ENCODE results near the gene ZNHIT2. TPM values are rescaled to one million over a fixed set of nuclear protein-coding genes. Genes with fewer than 3 reads are reported as not detected.

ZNHIT2 gene
- total and polyA plus RNA-seq, 2 experiments from 2014 or later, result 17.7 to 18.1 TPM

DNA sequence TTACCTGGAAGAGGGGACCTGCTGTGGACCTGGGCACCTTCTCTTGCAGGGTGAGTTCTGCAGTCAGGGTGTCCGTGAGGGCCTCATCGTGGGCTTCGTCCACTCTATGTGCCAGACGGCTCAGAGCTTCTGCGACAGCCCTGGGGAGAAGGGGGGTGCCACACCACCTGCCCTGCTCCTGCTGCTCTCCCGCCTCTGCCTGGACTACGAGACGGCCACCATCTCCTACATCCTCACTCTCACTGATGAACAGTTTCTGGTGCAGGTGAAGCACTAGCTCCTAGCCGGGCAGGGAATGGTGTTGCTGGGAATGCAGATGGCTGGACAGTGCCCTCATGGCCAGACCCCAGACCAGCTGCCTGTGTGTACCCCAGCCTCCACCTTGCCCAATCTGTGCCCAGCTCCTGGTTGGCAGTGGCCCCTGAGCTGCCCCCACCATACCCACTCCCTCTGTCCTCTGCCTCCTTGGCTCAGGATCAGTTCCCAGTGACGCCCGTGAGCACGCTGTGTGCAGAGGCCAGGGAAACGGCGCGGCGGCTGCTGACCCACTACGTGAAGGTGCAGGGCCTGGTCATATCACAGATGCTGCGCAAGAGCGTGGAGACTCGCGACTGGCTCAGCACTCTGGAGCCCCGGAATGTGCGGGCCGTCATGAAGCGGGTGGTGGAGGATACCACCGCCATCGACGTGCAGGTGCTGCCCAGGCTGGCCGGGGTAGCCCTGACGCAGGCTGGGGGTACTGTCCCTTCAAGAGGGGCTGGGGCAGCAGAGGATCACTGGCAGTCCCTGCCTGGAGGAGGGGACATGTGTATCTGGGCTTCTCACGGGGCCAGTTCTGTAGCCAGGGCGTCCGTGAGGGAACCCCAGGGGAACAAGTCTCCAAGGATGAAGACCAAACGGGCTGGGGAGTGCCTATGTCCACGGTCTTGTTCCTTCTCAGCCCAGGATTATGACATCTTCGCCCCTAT, 8.0 kb downstream of the ZNHIT2 start (continued):
- TF ChIP-seq, protein P1, sequence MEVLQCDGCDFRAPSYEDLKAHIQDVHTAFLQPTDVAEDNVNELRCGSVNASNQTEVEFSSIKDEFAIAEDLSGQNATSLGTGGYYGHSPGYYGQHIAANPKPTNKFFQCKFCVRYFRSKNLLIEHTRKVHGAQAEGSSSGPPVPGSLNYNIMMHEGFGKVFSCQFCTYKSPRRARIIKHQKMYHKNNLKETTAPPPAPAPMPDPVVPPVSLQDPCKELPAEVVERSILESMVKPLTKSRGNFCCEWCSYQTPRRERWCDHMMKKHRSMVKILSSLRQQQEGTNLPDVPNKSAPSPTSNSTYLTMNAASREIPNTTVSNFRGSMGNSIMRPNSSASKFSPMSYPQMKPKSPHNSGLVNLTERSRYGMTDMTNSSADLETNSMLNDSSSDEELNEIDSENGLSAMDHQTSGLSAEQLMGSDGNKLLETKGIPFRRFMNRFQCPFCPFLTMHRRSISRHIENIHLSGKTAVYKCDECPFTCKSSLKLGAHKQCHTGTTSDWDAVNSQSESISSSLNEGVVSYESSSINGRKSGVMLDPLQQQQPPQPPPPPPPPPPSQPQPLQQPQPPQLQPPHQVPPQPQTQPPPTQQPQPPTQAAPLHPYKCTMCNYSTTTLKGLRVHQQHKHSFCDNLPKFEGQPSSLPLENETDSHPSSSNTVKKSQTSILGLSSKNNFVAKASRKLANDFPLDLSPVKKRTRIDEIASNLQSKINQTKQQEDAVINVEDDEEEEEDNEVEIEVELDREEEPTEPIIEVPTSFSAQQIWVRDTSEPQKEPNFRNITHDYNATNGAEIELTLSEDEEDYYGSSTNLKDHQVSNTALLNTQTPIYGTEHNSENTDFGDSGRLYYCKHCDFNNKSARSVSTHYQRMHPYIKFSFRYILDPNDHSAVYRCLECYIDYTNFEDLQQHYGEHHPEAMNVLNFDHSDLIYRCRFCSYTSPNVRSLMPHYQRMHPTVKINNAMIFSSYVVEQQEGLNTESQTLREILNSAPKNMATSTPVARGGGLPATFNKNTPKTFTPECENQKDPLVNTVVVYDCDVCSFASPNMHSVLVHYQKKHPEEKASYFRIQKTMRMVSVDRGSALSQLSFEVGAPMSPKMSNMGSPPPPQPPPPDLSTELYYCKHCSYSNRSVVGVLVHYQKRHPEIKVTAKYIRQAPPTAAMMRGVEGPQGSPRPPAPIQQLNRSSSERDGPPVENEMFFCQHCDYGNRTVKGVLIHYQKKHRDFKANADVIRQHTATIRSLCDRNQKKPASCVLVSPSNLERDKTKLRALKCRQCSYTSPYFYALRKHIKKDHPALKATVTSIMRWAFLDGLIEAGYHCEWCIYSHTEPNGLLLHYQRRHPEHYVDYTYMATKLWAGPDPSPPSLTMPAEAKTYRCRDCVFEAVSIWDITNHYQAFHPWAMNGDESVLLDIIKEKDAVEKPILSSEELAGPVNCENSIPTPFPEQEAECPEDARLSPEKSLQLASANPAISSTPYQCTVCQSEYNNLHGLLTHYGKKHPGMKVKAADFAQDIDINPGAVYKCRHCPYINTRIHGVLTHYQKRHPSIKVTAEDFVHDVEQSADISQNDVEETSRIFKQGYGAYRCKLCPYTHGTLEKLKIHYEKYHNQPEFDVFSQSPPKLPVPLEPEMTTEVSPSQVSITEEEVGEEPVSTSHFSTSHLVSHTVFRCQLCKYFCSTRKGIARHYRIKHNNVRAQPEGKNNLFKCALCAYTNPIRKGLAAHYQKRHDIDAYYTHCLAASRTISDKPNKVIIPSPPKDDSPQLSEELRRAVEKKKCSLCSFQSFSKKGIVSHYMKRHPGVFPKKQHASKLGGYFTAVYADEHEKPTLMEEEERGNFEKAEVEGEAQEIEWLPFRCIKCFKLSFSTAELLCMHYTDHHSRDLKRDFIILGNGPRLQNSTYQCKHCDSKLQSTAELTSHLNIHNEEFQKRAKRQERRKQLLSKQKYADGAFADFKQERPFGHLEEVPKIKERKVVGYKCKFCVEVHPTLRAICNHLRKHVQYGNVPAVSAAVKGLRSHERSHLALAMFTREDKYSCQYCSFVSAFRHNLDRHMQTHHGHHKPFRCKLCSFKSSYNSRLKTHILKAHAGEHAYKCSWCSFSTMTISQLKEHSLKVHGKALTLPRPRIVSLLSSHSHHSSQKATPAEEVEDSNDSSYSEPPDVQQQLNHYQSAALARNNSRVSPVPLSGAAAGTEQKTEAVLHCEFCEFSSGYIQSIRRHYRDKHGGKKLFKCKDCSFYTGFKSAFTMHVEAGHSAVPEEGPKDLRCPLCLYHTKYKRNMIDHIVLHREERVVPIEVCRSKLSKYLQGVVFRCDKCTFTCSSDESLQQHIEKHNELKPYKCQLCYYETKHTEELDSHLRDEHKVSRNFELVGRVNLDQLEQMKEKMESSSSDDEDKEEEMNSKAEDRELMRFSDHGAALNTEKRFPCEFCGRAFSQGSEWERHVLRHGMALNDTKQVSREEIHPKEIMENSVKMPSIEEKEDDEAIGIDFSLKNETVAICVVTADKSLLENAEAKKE (CRISPR knock-in tag; IDR thresholded peaks at IDR 0.05), result no peak
- TF ChIP-seq ZNF114 (CRISPR knock-in tag; IDR thresholded peaks at IDR 0.05) (no peak), CREB1 (CRISPR knock-in tag; IDR thresholded peaks at IDR 0.05; ENCODE audit: low read depth) (no peak), NANOG (IDR thresholded peaks at IDR 0.05; ENCODE audit: borderline replicate concordance) (no peak)

DNA sequence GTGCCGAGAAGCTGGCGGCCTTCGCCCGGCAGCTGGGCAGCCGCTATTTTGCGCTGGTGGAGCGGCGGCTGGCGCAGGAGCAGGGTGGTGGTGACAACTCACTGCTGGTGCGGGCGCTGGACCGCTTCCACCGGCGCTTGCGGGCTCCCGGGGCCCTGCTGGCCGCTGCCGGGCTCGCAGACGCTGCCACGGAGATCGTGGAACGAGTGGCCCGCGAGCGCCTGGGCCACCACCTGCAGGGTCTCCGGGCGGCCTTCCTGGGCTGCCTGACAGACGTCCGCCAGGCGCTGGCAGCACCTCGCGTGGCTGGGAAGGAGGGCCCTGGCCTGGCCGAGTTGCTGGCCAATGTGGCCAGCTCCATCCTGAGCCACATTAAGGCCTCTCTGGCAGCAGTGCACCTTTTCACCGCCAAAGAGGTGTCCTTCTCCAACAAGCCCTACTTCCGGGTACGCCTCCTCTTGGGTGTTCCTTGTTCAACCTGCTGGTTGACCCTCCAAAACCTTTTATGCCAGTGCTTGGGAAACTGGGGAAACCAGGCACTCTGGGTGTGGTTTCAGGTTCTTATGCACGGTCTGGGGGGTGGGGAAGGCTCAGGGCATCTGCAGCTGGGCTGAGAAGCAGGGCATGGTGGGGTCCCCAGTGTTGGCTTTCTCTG, 8.9 kb downstream of the ZNHIT2 start:
- peaks cover 14% of the 10 kb centered on the region; the same call in 1 of the 3 replicates for H3K36me3 Mint-ChIP-seq (ENCODE audit: low read depth)
- H3K4me1 Mint-ChIP-seq, result peaks cover 19% of the 10 kb centered on the region
- H3K27me3 ChIP-seq (ENCODE audit: insufficient read depth), result no peaks in the 10 kb centered on the region
- no peak overlapping the region for H2AFZ ChIP-seq
- H4K20me1 ChIP-seq (replicated peaks; ENCODE audit: insufficient read depth), result peaks cover under 1% of the 10 kb centered on the region; the same call in 1 of the 2 replicates
- peaks cover 20% of the 10 kb centered on the region for H3K79me2 ChIP-seq (replicated peaks; ENCODE audit: insufficient read depth)
- H3K4me2 ChIP-seq, result no peak overlapping the region
- no peaks in the 10 kb centered on the region for H3K9me2 ChIP-seq (ENCODE audit: insufficient read depth)
- ATAC-seq (no peak), DNase-seq (ENCODE audit: low spot score) (no peak)
- peaks cover 23% of the 10 kb centered on the region for H3K27me3 Mint-ChIP-seq (ENCODE audit: insufficient read depth, low read depth, poor library complexity)
- no peak overlapping the region for H3K4me3 ChIP-seq
- H3K9me3 Mint-ChIP-seq, result peaks cover 2% of the 10 kb centered on the region; the same call in 2 of the 3 replicates
- peaks cover 12% of the 10 kb centered on the region for H3K4me1 ChIP-seq (ENCODE audit: insufficient read depth)
- H3K27ac Mint-ChIP-seq, result no peak overlapping the region
- no peak overlapping the region for H3K27ac ChIP-seq (ENCODE audit: low read depth)
- 0 out of 2 replicates have a peak, but pooled peaks cover 3% of the 10 kb centered on the region for H3K36me3 ChIP-seq (ENCODE audit: insufficient read depth)
- no peak overlapping the region for H3K4me3 Mint-ChIP-seq
- peaks cover 9% of the 10 kb centered on the region; the same call in 1 of the 2 replicates for H3F3A ChIP-seq (replicated peaks; ENCODE audit: low read depth)
- TF ChIP-seq, protein P1 (CRISPR knock-in tag; IDR thresholded peaks at IDR 0.05), result no peak
- no peak for TF ChIP-seq POLR2AphosphoS5 (IDR thresholded peaks at IDR 0.05; ENCODE audit: low read depth)
- no peak for TF ChIP-seq STAT1 (IDR thresholded peaks at IDR 0.05; ENCODE audit: unreplicated experiment)
- no peak for TF ChIP-seq ZNF331 (CRISPR knock-in tag; IDR thresholded peaks at IDR 0.05; ENCODE audit: low read depth)

All from GM23338 (cell line).